EH (cell line): Measurements from ENCODE around the gene DTX2.
"Not testable (repeated sequence)": the region's sequence is repeated elsewhere in the genome, so short reads cannot be mapped to it uniquely, and the experiment has no call there.

Experiments
- DNase-seq: peaks from one replicate; pipeline ENCODE4 v3.0.0-alpha.2; 2015; ENCODE audit warnings: low read depth

The DTX2 gene

DNA sequence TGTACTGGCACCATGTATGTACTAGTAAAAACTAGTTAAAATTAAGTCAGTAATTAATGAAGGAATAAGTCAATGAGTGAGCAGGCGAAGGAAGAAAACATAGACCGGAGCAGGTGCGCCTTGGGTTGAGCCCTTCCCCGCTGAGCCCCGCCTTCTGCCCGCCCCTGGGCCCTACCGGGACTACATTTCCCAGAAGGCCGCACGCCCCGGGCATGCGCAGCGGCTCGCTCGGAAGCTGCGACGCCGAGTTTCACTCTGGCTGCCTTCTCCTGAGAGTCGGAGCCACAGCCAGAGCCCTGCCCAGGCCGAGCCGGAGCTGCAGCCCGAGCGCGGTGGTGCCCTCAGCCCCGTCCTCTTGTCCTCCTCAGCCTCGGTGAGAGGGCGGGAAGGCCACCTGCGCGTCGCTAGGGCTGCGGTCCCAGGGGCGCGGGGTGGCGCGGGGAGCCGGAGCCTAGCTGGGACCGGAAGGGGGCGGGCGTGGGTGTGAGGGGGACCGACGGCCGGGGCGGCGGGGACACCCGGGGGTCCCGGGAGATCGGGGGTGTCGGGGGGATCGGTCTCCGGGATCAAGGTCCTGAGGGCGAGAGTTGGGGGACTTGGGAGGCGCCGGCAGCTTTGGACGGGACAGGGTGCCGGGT lies at the start of gene DTX2:
Gene DTX2 (plus strand): TSS at position 246 of the 638 bp plus-strand sequence. CDS start 18,801 bp downstream, outside the sequence.
- not testable (repeated sequence) for DNase-seq

DNA sequence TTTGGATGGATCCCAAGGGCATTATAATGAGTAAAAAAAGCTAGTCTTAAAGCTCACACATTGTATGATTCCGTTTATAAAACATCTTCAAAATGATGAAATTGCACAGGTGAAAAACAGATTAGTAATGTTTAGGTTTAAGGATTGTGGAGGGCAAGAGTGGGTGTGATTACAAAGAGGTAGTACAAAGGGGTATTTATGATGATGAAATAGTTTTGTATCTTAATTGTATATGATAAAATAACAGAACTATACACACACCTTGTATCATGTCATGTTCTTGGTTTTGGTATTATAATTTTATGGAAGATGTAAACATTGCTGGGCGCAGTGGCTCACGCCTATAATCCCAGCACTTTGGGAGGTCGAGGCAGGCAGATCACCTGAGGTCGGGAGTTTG lies 49.3 kb upstream of the DTX2 start:
- no peak for DNase-seq

DNA sequence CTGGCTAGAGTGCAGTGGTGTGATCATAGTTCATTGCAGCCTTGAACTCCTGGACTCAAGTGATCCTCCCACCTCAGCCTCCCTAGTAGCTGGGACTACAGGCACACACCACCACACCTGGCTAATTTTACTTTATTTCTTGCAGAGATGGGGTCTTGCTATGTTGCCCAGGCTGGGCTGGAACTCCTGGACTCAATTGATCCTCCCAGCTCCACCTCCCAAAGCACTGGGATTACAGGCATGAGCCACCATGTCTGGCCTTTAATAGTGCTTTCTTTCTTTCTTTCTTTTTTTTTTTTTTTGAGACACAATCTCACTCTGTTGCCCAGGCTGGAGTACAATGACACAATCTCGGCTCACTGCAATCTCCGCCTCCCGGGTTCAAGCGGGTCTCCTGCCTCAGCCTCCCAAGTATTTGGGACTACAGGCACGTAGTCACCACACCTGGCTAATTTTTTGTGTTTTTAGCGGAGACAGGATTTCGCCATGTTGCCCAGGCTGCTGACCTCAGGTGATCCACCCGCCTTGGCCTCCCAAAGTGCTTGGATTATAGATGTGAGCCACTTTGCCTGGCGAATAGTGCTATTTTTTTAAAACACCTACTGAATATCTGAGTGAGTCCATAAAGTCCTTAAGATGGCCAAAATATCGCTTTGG lies 43.7 kb upstream of the DTX2 start:
- not testable (repeated sequence) for DNase-seq

DNA sequence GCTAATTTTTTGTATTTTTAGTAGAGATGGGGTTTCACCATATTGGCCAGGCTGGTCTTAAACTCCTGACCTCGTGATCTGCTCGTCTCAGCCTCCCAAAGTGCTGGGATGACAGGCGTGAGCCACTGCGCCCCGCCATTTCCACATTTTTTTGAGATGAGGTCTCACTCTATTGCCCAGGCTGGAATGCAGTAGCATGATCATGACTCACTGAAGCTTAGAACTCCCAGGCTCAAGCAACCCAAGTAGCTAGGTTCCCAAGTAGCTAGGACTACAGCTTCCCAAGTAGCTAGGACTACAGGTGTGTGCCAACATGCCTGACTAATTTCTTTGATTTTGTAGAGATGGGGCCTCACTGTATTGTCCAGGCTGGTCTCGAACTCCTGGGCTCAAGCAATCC lies 40.4 kb upstream of the DTX2 start:
- DNase-seq, result peak; percentile 98

DNA sequence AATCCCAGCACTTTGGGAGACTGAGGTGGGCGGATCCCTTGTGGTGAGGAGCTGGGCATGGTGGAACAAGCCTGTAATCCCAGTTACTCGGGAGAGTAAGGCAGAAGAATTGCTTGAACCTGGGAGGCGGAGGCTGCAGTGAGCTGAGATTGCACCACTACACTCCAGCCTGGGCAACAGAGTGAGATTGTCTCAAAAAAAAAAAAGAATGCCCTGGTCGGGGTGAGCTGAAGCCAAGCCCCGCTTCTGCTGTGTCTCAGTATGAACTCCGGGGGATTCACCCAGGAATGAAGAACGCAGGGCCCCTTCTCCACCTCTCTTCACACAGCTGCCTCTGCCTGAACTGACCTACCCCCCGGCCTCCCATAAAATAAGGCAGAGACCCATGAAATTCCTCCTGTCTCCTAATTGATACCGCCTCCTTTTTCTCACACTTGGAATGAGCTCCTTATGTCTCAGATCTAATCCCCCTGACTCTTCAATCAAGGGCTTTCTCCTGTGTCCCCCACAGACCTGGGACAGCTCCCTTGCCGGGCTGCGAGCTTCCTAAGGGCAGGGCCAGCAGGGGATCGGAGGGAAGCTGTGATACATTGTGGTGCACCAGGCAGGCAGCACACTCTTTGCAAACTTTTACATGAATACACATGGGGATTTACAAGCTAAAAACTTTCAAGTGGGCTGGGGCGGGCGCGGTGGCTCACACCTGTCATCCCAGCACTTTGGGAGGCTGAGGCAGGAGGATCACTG lies 37.7 kb upstream of the DTX2 start:
- DNase-seq, result peak; percentile 23

DNA sequence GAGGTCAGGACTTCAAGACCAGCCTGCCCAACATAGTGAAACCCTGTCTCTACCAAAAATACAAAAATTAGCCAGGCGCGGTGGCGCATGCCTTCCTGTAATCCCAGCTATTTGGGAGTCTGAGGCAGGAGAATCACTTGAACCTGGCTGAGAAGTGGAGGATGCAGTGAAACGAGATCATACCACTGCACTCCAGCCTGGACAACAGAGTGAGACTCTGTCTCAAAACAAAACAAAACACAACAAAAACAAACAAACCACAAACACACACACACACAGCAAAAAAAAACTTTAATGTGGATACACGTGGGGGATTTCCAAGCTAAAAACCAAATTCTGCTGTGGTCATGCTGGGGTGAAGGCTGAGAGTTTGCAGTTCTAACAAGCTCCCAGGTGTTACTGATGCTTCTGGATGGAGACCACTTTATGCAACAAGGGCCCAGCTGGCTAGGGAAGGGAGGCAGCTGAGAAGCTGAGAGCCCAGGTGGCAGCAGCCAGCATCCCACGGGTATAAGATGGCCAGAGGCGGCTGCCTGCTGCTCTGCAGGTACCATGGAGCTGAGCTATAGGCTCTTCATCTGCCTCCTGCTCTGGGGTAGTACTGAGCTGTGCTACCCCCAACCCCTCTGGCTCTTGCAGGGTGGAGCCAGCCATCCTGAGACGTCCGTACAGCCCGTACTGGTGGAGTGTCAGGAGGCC lies 36.9 kb upstream of the DTX2 start, which contains the start of gene ZP3:
Gene ZP3 (plus strand): TSS at position 538 of the 699 bp plus-strand sequence. CDS start 15 bp downstream, at position 553.
- DNase-seq, result no peak

DNA sequence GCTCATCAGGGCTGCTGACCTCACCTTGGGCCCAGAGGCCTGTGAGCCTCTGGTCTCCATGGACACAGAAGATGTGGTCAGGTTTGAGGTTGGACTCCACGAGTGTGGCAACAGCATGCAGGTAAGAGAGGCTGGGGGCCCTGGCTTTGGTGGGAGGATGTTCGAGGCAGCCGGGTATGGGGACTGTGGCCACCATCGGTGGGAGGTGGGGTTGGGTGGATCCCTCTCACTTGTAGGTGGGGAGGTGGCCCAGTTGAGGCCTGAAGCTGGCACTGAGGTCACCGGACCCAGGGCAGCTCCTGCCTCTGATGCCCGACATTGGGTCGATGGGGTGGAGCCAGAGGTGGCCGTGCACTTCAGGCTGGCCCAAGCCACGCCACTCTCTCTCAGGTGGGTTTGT lies 36.4 kb upstream of the DTX2 start:
- no peak for DNase-seq

DNA sequence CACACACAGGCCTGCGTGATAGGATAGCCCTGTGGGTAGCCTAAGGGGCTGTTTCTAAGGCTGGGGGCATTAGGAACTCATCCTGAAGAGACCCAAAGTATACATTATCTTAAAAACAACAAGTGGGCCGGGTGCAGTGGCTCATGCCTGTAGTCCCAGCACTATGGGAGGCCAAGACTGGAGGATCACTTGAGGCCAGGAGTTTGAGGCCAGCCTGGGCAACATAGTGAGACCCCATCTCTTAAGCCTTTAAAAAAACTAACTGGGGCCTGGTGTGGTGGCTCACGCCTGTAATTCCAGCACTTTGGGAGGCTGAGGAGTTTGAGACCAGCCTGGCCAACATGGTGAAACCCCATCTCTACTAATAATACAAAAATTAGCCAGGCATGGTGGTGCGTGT lies 36.0 kb upstream of the DTX2 start:
- DNase-seq, result not testable (repeated sequence)

DNA sequence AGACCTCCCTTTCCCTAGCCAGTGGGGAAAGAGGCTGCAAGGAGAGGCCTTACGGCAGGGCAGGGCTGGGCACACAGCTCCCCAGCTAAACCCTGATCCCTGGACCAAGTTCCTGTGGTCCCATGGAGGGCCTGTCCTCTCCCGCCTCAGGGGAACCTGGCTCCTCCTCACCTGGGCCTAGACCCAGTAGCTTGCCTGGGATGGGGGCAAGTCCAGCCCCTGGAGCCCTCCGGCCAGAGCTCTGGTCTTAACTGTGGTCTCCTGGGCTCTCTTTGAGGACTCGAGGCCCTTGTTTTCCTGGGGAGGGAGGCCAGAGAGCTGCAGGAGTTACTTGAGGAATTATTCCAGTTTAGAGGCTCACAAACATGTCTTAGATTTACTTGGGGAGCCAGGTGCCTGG lies 35.3 kb upstream of the DTX2 start:
- DNase-seq, result no peak

DNA sequence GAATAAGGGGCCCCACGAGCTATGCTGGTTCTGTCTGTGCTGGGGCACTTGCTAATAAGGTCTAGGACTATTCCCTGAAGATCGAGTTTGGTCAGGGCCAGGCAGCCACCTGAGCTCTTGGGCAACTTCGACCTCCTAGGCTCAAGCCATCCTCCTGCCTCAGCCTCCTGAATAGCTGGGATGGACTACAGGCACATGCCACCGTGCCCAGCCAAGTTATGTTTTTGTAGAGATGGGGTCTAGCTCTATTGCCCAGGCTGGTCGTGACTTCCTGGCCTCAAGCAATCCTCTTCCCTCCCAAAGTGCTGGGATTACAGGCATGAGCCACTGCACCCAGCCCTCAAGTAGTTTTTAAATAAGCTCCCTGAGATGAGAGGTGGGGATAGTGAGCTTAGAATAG lies 33.9 kb upstream of the DTX2 start:
- no peak for DNase-seq

DNA sequence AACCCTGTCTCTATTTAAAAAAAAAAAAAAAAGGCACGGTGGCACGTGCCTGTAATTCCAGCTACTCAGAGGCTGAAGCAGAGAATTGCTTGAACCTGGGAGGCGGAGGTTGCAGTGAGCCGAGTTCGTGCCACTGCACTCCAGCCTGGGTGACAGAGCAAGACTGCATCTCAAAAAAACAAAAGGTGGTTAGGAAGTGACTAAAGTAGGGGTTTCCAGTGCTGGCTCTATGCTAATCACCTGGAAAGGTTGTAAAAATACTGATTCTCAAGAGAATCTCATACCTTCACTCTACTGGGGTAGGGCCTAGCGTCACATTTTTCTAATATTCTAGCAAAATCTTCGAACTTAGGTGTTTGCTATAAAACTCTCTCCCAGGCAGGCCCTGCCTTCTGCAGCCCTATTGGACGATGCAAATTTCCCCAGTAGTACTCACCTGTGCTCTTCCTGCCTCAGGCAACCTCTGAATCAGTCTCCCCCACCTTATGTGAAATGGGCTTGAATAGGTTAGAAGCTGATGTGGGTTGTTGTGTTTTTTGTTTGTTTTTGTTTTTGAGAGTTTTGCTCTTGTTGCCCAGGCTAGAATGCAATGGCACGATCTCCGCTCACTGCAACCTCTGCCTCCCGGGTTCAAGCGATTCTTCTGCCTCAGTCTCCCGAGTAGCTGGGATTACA lies 33.2 kb upstream of the DTX2 start:
- DNase-seq, result no peak

DNA sequence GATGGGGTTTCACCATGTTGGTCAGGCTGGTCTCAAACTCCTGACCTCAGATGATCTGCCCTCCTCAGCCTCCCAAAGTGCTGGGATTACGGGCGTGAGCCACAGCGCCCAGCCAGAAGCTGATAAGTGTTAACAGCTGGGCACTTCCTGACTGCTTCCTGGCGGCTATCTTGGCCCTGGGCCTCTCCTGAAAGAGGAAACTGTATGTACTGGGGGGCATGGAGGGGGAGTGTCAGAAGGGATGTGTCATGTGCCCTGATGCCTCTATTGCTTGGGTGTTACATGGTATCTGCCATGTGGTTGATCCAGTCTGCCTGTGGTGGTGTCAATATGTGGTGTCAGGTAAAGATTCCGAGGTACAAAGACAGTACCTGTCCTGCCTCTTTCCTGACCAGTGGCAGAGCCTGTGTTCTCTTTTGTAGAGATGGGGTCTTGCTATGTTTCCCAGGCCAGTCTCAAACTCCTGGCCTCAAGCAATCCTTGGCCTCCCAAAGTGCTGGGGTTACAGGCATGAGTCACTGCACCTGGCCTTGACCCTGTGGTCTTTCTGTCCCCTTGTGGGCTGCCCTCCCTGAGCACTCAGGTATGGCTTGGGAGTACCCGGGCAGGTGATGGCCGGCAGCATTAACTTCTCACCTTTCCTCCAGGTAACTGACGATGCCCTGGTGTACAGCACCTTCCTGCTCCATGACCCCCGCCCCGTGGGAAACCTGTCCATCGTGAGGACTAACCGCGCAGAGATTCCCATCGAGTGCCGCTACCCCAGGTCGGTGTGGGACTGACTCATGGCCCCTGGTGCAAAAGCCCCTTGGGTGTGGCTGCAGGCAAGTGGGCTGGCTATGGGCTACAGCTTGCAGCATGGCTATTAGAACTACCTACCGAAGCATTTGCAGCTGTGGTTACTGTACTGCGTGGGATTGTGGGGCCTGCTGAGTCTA lies 32.4 kb upstream of the DTX2 start:
- DNase-seq, result peak; percentile 66

DNA sequence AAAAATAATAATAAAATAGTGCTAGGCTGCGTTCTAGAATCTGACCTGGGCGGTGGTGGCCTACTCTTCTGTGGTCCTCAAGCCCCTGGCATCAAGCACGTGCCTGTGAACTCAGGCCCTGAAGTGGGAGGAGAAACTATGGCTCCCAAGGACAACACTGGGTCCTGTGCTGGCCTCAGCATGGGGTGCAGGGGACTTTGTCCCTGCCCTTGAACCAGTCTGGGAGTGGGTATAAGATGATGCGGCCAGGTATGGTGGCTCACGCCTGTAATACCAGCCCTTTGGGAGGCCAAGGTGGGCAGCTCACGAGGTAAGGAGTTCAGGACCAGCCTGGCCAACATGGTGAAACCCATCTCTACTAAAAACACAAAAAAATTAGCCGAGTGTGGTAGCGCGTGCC lies 31.3 kb upstream of the DTX2 start:
- DNase-seq, result no peak

DNA sequence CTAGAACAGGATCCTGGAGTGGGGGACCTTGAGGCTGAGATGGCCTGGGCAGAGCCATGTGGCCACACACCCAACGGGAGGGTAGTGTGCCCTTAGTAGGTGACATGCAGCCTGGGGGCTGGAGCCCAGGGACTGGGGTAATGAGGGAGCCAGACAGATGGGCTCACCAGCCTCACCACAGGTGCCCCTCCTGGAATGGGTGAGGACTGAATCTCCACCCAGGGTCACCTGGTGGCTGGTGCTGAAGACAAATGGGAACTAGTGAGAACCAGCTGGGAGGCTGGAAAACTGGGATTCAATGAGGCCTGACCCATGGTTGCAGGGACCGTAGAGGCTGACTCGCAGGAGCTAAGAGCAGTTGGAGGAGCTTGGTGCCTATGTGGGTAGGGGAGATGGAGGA lies 30.7 kb upstream of the DTX2 start:
- DNase-seq, result no peak

DNA sequence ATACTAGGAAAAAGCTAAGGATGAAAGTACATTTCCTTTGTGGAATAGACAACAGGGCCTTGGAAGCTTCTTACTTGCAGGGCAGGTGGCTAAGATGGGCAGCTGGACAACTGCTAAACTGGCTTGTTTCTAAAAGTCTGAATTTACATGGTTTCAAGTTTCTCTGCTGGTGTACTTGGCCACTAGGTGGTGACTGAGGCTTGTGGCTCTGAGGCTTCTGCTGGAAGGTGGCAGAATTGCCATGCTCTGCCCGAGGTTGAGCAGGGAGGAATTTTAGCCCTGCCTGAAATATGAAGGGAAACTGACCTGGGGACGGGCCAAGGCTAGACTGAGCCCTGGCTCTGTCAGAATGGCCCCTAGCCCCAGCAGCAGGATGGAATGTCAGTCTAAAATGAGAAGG lies 23.6 kb upstream of the DTX2 start:
- DNase-seq, result peak; percentile 76

DNA sequence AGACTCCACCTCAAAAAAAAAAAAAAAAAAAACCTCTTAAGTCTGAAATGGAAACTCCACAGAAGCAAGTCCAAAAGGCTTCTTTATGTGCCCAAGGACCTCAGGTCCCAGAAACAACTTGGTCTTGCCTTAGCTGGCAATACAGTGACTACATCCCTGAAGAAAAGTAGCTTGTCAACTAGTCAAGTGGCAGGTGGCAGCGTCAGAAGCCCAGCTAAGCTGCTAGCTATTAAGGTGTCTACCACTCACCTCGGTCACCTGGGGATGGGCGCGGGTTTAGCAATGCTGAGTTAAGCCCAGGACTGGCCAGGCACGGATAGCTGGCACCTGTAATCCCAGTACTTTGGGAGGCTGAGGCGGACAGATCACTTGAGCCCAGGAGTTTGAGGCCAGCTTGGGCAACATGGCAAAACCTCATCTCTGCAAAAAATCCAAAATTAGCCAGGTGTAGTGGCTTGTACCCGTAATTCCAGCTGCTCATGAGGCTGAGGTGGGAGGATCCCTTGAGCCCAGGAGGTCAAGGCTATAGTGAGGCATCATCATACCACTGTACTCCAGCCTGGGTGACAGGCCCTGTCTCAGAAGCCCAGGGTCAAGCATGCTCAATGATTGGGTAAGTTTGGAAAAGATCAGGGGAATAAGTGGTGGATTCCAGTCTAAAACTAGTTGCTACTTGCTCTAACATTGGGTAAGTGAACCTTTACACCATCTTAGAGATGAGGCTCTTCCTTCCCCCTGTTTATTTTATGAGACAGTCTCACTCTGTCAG lies 22.2 kb upstream of the DTX2 start:
- DNase-seq, result not testable (repeated sequence)

DNA sequence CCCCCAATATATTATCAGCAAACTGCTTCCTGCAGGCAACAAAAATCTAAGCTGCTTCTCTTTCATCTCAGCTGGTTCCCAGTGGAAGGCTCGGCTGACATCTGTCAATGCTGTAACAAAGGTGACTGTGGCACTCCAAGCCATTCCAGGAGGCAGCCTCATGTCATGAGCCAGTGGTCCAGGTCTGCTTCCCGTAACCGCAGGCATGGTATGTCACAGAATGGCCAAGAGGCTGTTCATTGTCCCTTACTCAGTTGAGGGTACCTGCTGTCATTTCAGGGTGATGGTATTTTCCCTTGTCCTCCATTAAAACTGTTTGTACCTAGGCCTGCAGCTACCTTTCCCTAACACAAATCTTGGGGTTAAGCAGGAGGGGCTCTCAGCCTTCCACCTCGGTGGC lies 21.1 kb upstream of the DTX2 start:
- not testable (repeated sequence) for DNase-seq

DNA sequence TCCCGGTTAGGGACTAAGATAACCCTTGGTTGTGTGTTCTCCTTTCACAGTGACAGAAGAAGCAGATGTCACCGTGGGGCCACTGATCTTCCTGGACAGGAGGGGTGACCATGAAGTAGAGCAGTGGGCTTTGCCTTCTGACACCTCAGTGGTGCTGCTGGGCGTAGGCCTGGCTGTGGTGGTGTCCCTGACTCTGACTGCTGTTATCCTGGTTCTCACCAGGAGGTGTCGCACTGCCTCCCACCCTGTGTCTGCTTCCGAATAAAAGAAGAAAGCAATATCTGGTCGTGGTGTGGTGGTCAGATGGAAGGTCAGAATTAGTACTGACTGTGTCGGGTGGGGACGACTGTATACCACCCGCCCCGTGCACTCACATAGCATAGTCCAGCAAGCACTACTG lies 19.7 kb upstream of the DTX2 start:
- not testable (repeated sequence) for DNase-seq

DNA sequence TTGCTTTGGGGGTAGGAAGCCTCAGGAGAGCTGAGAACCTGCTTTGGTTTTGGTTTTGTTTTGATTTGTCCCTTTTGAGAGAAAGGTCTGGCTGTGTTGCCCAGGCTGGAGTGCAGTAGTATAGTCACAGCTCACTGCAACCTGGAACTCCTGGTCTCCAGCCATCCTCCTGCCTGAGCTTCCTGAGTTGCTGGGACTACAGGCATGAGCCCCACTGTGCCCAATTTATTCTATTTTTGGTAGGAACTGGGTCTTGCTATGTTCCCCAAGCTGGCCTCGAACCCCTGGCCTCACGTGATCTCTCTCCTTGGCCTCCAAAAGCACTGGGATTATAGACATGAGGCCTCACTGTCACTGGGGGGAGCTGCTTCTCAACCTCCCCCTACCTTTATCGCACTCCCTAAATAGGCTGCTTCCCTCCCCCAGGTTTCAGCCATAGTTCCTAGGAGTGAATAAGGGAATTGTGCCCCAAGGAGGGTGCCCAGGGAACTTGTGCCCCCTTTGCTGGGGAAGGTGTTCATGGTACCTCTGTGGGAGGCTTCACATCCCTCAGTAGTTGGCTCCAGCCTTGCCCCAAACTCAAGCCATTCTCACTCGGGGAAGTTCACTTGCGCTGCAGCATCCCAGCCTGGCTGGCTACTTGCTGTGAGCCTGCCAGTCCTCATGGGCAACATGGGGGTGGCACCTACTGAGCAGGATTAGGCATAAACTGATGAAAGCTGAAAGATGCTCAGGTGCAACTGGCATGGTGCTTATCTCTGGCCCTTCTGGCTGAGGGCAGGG lies 18.7 kb upstream of the DTX2 start:
- not testable (repeated sequence) for DNase-seq
